Immature natural killer cell (primary cell): ENCODE data around the gene SLC30A3. TPM values are rescaled to one million over a fixed set of nuclear protein-coding genes. Genes with fewer than 3 reads are reported as not detected.
A peak's percentile ranks its signal among the peaks of the same experiment; 100 is the strongest.

ENCODE experiments used
- DNase-seq, 3 donors: peaks; one replicate each; pipeline ENCODE4 v3.0.0; 2022; ENCODE audit warnings: mixed read lengths in 1 of 3
- H3K27ac Mint-ChIP-seq, 6 donors: one replicate each; pipeline ENCODE4 v1.8.0; 2020; ENCODE audit warnings: mixed read lengths in 6 of 6, mild to moderate bottlenecking in 5 of 6, inconsistent platforms in 4 of 6, moderate library complexity in 3 of 6
- H3K27me3 Mint-ChIP-seq, 3 donors: one replicate each; pipeline ENCODE4 v1.8.0; 2020 to 2021; ENCODE audit warnings: low read depth in 3 of 3, mild to moderate bottlenecking in 3 of 3, mixed read lengths in 3 of 3, moderate library complexity in 3 of 3, inconsistent platforms in 1 of 3
- H3K36me3 Mint-ChIP-seq, 3 donors: one replicate each; pipeline ENCODE4 v1.8.0; 2020; ENCODE audit warnings: mixed read lengths in 3 of 3, inconsistent platforms in 2 of 3, mild to moderate bottlenecking in 2 of 3
- H3K4me1 Mint-ChIP-seq, 2 donors: one replicate each; pipeline ENCODE4 v1.8.0; 2020; ENCODE audit warnings: inconsistent platforms in 2 of 2, mild to moderate bottlenecking in 2 of 2, mixed read lengths in 2 of 2, moderate library complexity in 1 of 2
- H3K4me3 Mint-ChIP-seq, 5 donors: one replicate each; pipeline ENCODE4 v1.8.0; 2020; ENCODE audit warnings: mild to moderate bottlenecking in 5 of 5, mixed read lengths in 5 of 5, inconsistent platforms in 3 of 5, moderate library complexity in 3 of 5
- H3K9me3 Mint-ChIP-seq, 6 donors: one replicate each; pipeline ENCODE4 v1.8.0; 2020; ENCODE audit warnings: mild to moderate bottlenecking in 6 of 6, mixed read lengths in 6 of 6, inconsistent platforms in 4 of 6, moderate library complexity in 3 of 6
- polyA plus RNA-seq, 3 donors: library from polyadenylated mRNA; unstranded; fragments of 300-500 nt; fragmentation: Illumina TruSeq; gene quantifications; one replicate each; pipeline ENCODE4 v1.2.3, GENCODE V29; 2021

The SLC30A3 gene
- not detected for polyA plus RNA-seq

GRCh38 chr2:27262379-27263286, at the start of gene SLC30A3:
SLC30A3 (minus strand) TSS chr2:27263047; CDS start chr2:27262906, 141 bp downstream.
- no peaks in the 10 kb centered on the region for H3K36me3 Mint-ChIP-seq
- H3K27me3 Mint-ChIP-seq = peaks cover 23 to 39% (median 32%) of the 10 kb centered on the region in 3 donors
- H3K9me3 Mint-ChIP-seq = peaks cover 0 to 4% (median 0%) of the 10 kb centered on the region in 6 donors
- DNase-seq = peak; percentile 33 to 42 (median 38)
- peaks cover 32 to 33% of the 10 kb centered on the region in 2 donors for H3K4me1 Mint-ChIP-seq
- H3K27ac Mint-ChIP-seq = no peak within 1 kb of the TSS
- peak within 1 kb of the TSS; percentile 72 to 89 (median 85) for H3K4me3 Mint-ChIP-seq

GRCh38 chr2:27312152-27312551, 49.3 kb upstream of the SLC30A3 start:
- H3K27ac Mint-ChIP-seq = no peak overlapping the region
- peaks cover 0 to 5% (median 3%) of the 10 kb centered on the region in 3 donors for H3K27me3 Mint-ChIP-seq
- H3K36me3 Mint-ChIP-seq = peaks cover 12 to 15% (median 15%) of the 10 kb centered on the region in 3 donors
- DNase-seq = no peak
- H3K4me1 Mint-ChIP-seq = peaks cover 0 to 5% of the 10 kb centered on the region in 2 donors
- no peak overlapping the region for H3K4me3 Mint-ChIP-seq
- H3K9me3 Mint-ChIP-seq = no peaks in the 10 kb centered on the region

GRCh38 chr2:27309651-27310050, 46.8 kb upstream of the SLC30A3 start:
- Mint-ChIP-seq H3K4me1 (peaks cover 0 to 7% of the 10 kb centered on the region in 2 donors), H3K36me3 (peaks cover 12 to 15% (median 15%) of the 10 kb centered on the region in 3 donors), H3K4me3 (no peak overlapping the region), H3K27ac (no peak overlapping the region), H3K9me3 (no peaks in the 10 kb centered on the region), H3K27me3 (peaks cover 3 to 11% (median 7%) of the 10 kb centered on the region in 3 donors)
- no peak for DNase-seq

GRCh38 chr2:27308359-27308881, 45.6 kb upstream of the SLC30A3 start, which contains the start of gene UCN:
UCN (minus strand) TSS chr2:27308445; CDS start chr2:27307895, 550 bp downstream.
- H3K9me3 Mint-ChIP-seq = no peaks in the 10 kb centered on the region
- peaks cover 0 to 6% of the 10 kb centered on the region in 2 donors for H3K4me1 Mint-ChIP-seq
- peak within 1 kb of the TSS in 2 of 5 donors; percentile 25 to 63 for H3K4me3 Mint-ChIP-seq
- H3K27ac Mint-ChIP-seq = no peak within 1 kb of the TSS
- no peak for DNase-seq
- H3K36me3 Mint-ChIP-seq = peaks cover 12 to 15% (median 15%) of the 10 kb centered on the region in 3 donors
- peaks cover 3 to 12% (median 11%) of the 10 kb centered on the region in 3 donors for H3K27me3 Mint-ChIP-seq

GRCh38 chr2:27307545-27308358, 44.9 kb upstream of the SLC30A3 start:
- Mint-ChIP-seq H3K9me3 (no peaks in the 10 kb centered on the region), H3K4me1 (peaks cover 0 to 8% of the 10 kb centered on the region in 2 donors), H3K4me3 (no peak overlapping the region), H3K36me3 (peaks cover 12 to 15% (median 15%) of the 10 kb centered on the region in 3 donors), H3K27me3 (peaks cover 3 to 12% (median 11%) of the 10 kb centered on the region in 3 donors), H3K27ac (no peak overlapping the region)
- no peak for DNase-seq

GRCh38 chr2:27307287-27307544, 44.4 kb upstream of the SLC30A3 start:
- no peaks in the 10 kb centered on the region for H3K9me3 Mint-ChIP-seq
- H3K27me3 Mint-ChIP-seq = peaks cover 3 to 12% (median 11%) of the 10 kb centered on the region in 3 donors
- peaks cover 12 to 15% (median 15%) of the 10 kb centered on the region in 3 donors for H3K36me3 Mint-ChIP-seq
- no peak for DNase-seq
- no peak overlapping the region for H3K27ac Mint-ChIP-seq
- peak overlapping the region in 2 of 5 donors; percentile 25 to 63 for H3K4me3 Mint-ChIP-seq
- peaks cover 0 to 9% of the 10 kb centered on the region in 2 donors for H3K4me1 Mint-ChIP-seq

GRCh38 chr2:27306573-27307286, 43.9 kb upstream of the SLC30A3 start:
- peaks cover 3 to 11% (median 11%) of the 10 kb centered on the region in 3 donors for H3K27me3 Mint-ChIP-seq
- H3K36me3 Mint-ChIP-seq = peaks cover 12 to 15% (median 15%) of the 10 kb centered on the region in 3 donors
- peak in 2 of 3 donors; percentile 21 to 22 for DNase-seq
- H3K27ac Mint-ChIP-seq = no peak overlapping the region
- H3K4me1 Mint-ChIP-seq = peaks cover 0 to 9% of the 10 kb centered on the region in 2 donors
- H3K4me3 Mint-ChIP-seq = peak overlapping the region; percentile 55 to 69 (median 65)
- no peaks in the 10 kb centered on the region for H3K9me3 Mint-ChIP-seq

- Mint-ChIP-seq H3K9me3 (no peaks in the 10 kb centered on the region), H3K4me3 (peak overlapping the region; percentile 18 to 69 (median 65)), H3K27me3 (peaks cover 3 to 12% (median 11%) of the 10 kb centered on the region in 3 donors), H3K36me3 (peaks cover 8 to 15% (median 11%) of the 10 kb centered on the region in 3 donors), H3K27ac (no peak overlapping the region), H3K4me1 (peaks cover 0 to 7% of the 10 kb centered on the region in 2 donors)
- no peak for DNase-seq
Observed at GRCh38 chr2:27306136-27306535, 43.3 kb upstream of the SLC30A3 start.

- DNase-seq = no peak
- Mint-ChIP-seq H3K4me1 (peaks cover 0 to 7% of the 10 kb centered on the region in 2 donors), H3K27me3 (peaks cover 3 to 12% (median 11%) of the 10 kb centered on the region in 3 donors), H3K4me3 (peak overlapping the region in 4 of 5 donors; percentile 12 to 44 (median 31)), H3K36me3 (peaks cover 8 to 14% (median 11%) of the 10 kb centered on the region in 3 donors), H3K27ac (no peak overlapping the region), H3K9me3 (no peaks in the 10 kb centered on the region)
Observed at GRCh38 chr2:27305516-27305915, 42.7 kb upstream of the SLC30A3 start.

GRCh38 chr2:27304488-27305240, 41.8 kb upstream of the SLC30A3 start:
- H3K36me3 Mint-ChIP-seq = peaks cover 5 to 8% (median 8%) of the 10 kb centered on the region in 3 donors
- no peak for DNase-seq
- H3K27me3 Mint-ChIP-seq = peaks cover 3 to 12% (median 11%) of the 10 kb centered on the region in 3 donors
- peak overlapping the region in 3 of 5 donors; percentile 14 to 40 (median 24) for H3K4me3 Mint-ChIP-seq
- H3K27ac Mint-ChIP-seq = no peak overlapping the region
- no peaks in the 10 kb centered on the region for H3K9me3 Mint-ChIP-seq
- H3K4me1 Mint-ChIP-seq = peaks cover 0 to 7% of the 10 kb centered on the region in 2 donors

- no peaks in the 10 kb centered on the region for H3K36me3 Mint-ChIP-seq
- H3K9me3 Mint-ChIP-seq = no peaks in the 10 kb centered on the region
- peaks cover 0 to 14% (median 9%) of the 10 kb centered on the region in 3 donors for H3K27me3 Mint-ChIP-seq
- peak; percentile 40 to 52 (median 50) for DNase-seq
- H3K4me3 Mint-ChIP-seq = peak overlapping the region; percentile 40 to 75 (median 68)
- no peak overlapping the region for H3K27ac Mint-ChIP-seq
- H3K4me1 Mint-ChIP-seq = peaks cover 0 to 7% of the 10 kb centered on the region in 2 donors
Observed at GRCh38 chr2:27303093-27304025, 40.5 kb upstream of the SLC30A3 start.
